ENCODE measurements around the gene RNPEPL1. TPM values are rescaled to one million over a fixed set of nuclear protein-coding genes. Genes with fewer than 3 reads are reported as not detected.
A peak's percentile ranks its signal among the peaks of the same experiment; 100 is the strongest.

The RNPEPL1 gene
- total and polyA plus RNA-seq, 3 experiments from 2014 or later: 55.6 to 101 (median 61.1) TPM

- Mint-ChIP-seq H3K36me3 (peaks cover 0 to 58% (median 2%) of the 10 kb centered on the region in 3 donors), H3K4me1 (peaks cover 28 to 40% (median 31%) of the 10 kb centered on the region in 3 donors), H3K27ac (peak overlapping the region in 2 of 8 donors; percentile 30 to 85), H3K4me3 (peak overlapping the region in 2 of 7 donors; percentile 45 to 62), H3K9me3 (no peaks in the 10 kb centered on the region), H3K27me3 (no peaks in the 10 kb centered on the region)
- Histone ChIP-seq H3K4me3 (ENCODE audit: low read length) (no peak overlapping the region), H3K4me1 (ENCODE audit: insufficient read depth, low read length) (peaks cover 35% of the 10 kb centered on the region), H3K36me3 (ENCODE audit: insufficient read depth, low read length) (peaks cover 22% of the 10 kb centered on the region), H3K27ac (ENCODE audit: low read depth, low read length) (no peak overlapping the region), H3K27me3 (ENCODE audit: insufficient read depth, low read length, poor library complexity, severe bottlenecking) (no peaks in the 10 kb centered on the region), H3K9me3 (ENCODE audit: low read length) (no peaks in the 10 kb centered on the region)
- peak in 1 of 5 donors; percentile 45 for DNase-seq
- ChIA-PET POLR2A (interaction anchor here (1.2 to 2.1 kb wide), 2 partner anchors 11 to 14 kb away, joined by 3 to 5 read pairs; partner anchors contain the start of gene CAPN10), CTCF (interaction anchor here (1.3 kb wide), 1 partner anchor 58 kb away, joined by 5 read pairs; no protein-coding TSS in a partner anchor)
These were observed 4.1 kb downstream of the RNPEPL1 start for GRCh38 chr2:240572141-240573031.

DNA sequence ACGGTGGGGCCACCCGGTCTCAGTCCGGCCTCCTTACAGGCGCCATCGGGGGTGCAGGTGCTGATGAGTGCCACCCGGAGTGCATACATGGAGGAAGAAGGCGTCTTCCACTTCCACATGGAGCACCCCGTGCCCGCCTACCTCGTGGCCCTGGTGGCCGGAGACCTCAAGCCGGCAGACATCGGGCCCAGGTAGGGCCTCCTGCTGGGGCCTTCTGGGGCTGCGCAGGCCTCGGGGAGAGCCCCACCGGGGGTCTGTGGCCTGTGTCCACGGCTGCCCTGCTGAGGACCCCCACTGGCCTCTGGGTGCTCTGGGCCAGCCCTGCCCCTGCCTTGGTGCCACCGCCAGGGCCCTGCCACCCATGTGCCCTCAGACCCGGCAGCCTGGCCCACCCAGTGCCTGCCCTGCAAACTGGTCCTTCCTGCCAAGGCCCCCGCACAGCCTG is 4.8 kb downstream of the RNPEPL1 start:
- Histone ChIP-seq H3K4me3 (ENCODE audit: low read length) (no peak overlapping the region), H3K4me1 (ENCODE audit: insufficient read depth, low read length) (peaks cover 29% of the 10 kb centered on the region), H3K36me3 (ENCODE audit: insufficient read depth, low read length) (peaks cover 22% of the 10 kb centered on the region), H3K27ac (ENCODE audit: low read depth, low read length) (no peak overlapping the region), H3K27me3 (ENCODE audit: insufficient read depth, low read length, poor library complexity, severe bottlenecking) (no peaks in the 10 kb centered on the region), H3K9me3 (ENCODE audit: low read length) (no peaks in the 10 kb centered on the region)
- no peaks in the 10 kb centered on the region for H3K9me3 Mint-ChIP-seq
- H3K27me3 Mint-ChIP-seq: no peaks in the 10 kb centered on the region
- peak overlapping the region in 2 of 8 donors; percentile 15 to 24 for H3K27ac Mint-ChIP-seq
- H3K4me1 Mint-ChIP-seq: peaks cover 24 to 34% (median 26%) of the 10 kb centered on the region in 3 donors
- peaks cover 0 to 61% (median 2%) of the 10 kb centered on the region in 3 donors for H3K36me3 Mint-ChIP-seq
- ChIA-PET CTCF (interaction anchor here (1.3 kb wide), 1 partner anchor 59 kb away, joined by 5 read pairs; no protein-coding TSS in a partner anchor), POLR2A (interaction anchor here (2.1 kb wide), 1 partner anchor 13 kb away, joined by 5 read pairs; the partner anchor contains the start of gene CAPN10)
- DNase-seq: peak in 1 of 5 donors; percentile 41
- no peak overlapping the region for H3K4me3 Mint-ChIP-seq

DNA sequence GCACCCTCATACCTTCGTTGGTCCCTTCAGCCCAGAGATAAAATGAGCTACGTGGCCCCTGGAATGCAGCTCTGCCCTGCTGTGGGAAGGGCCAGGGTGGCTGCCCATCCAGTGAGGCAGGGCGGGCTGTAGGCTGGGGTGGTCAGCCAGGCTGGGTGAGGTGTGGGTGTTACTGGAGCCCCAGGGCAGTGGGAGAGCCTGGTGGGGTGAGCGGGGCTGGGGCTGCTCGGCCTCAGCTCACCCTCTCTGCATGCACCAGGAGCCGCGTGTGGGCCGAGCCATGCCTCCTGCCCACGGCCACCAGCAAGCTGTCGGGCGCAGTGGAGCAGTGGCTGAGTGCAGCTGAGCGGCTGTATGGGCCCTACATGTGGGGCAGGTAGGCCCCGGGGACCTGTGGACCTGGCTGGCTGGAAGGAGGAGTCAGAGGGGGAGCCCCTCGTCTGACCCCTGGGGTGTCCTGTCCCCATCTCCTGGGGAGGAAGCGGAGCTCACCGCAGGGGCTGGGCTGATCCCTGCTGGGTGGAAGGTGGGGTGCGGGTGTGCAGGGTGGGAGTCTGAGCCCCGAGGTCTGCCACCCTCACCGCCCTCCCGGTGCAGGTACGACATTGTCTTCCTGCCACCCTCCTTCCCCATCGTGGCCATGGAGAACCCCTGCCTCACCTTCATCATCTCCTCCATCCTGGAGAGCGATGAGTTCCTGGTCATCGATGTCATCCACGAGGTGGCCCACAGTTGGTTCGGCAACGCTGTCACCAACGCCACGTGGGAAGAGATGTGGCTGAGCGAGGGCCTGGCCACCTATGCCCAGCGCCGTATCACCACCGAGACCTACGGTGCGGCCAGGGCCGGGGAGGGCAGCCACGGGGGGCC is 5.5 kb downstream of the RNPEPL1 start:
- POLR2A ChIA-PET: interaction anchor here (2.1 kb wide), 1 partner anchor 12 kb away, joined by 5 read pairs; the partner anchor contains the start of gene CAPN10
- Histone ChIP-seq H3K9me3 (ENCODE audit: low read length) (no peaks in the 10 kb centered on the region), H3K4me3 (ENCODE audit: low read length) (no peak overlapping the region), H3K36me3 (ENCODE audit: insufficient read depth, low read length) (peaks cover 22% of the 10 kb centered on the region), H3K27me3 (ENCODE audit: insufficient read depth, low read length, poor library complexity, severe bottlenecking) (no peaks in the 10 kb centered on the region), H3K4me1 (ENCODE audit: insufficient read depth, low read length) (peaks cover 33% of the 10 kb centered on the region), H3K27ac (ENCODE audit: low read depth, low read length) (no peak overlapping the region)
- Mint-ChIP-seq H3K4me3 (no peak overlapping the region), H3K9me3 (no peaks in the 10 kb centered on the region), H3K4me1 (peaks cover 26 to 38% (median 28%) of the 10 kb centered on the region in 3 donors), H3K27ac (no peak overlapping the region), H3K36me3 (peaks cover 0 to 66% (median 2%) of the 10 kb centered on the region in 3 donors), H3K27me3 (no peaks in the 10 kb centered on the region)
- peak in 1 of 5 donors; percentile 39 for DNase-seq
- CTCF ChIA-PET: interaction anchor here (1.3 kb wide), 1 partner anchor 60 kb away, joined by 5 read pairs; no protein-coding TSS in a partner anchor

DNA sequence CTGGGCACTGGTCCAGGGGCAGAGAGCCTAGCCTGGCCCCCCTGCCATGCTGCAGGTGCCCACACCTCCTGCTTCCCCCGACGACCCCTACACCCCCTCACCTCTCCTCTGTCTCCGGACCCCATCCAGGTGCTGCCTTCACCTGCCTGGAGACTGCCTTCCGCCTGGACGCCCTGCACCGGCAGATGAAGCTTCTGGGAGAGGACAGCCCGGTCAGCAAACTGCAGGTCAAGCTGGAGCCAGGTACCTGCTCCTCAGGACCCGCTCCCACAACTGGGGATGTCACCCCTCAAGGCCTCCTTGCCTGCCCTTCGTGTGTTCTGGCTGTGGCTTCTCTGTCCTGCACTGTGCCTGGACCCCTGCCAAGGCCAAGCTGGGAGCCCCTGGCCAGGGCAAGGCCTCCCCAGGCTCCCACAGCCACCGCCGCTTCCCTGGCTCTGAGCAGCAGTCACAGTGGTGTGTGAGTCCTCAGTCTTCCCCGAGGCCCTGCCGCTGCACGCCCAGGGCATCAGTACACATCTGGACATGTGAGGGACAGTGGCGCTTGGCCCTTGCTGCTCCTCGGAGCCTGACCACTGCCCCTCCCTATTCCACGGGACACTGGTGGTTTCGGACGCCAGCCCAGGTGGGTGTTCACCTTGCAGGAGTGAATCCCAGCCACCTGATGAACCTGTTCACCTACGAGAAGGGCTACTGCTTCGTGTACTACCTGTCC is 6.3 kb downstream of the RNPEPL1 start:
- Histone ChIP-seq H3K27ac (ENCODE audit: low read depth, low read length) (no peak overlapping the region), H3K36me3 (ENCODE audit: insufficient read depth, low read length) (peaks cover 22% of the 10 kb centered on the region), H3K9me3 (ENCODE audit: low read length) (no peaks in the 10 kb centered on the region), H3K4me1 (ENCODE audit: insufficient read depth, low read length) (peaks cover 36% of the 10 kb centered on the region), H3K4me3 (ENCODE audit: low read length) (no peak overlapping the region), H3K27me3 (ENCODE audit: insufficient read depth, low read length, poor library complexity, severe bottlenecking) (no peaks in the 10 kb centered on the region)
- ChIA-PET POLR2A (interaction anchor here (2.1 kb wide), 1 partner anchor 12 kb away, joined by 5 read pairs; the partner anchor contains the start of gene CAPN10), CTCF (interaction anchor here (1.6 kb wide), 1 partner anchor 8 kb away, joined by 3 read pairs; no protein-coding TSS in a partner anchor)
- H3K27ac Mint-ChIP-seq: no peak overlapping the region
- no peak overlapping the region for H3K4me3 Mint-ChIP-seq
- H3K4me1 Mint-ChIP-seq: peaks cover 28 to 41% (median 33%) of the 10 kb centered on the region in 3 donors
- no peaks in the 10 kb centered on the region for H3K27me3 Mint-ChIP-seq
- DNase-seq: peak in 1 of 5 donors; percentile 41
- H3K9me3 Mint-ChIP-seq: no peaks in the 10 kb centered on the region
- peaks cover 0 to 65% (median 2%) of the 10 kb centered on the region in 3 donors for H3K36me3 Mint-ChIP-seq

DNA sequence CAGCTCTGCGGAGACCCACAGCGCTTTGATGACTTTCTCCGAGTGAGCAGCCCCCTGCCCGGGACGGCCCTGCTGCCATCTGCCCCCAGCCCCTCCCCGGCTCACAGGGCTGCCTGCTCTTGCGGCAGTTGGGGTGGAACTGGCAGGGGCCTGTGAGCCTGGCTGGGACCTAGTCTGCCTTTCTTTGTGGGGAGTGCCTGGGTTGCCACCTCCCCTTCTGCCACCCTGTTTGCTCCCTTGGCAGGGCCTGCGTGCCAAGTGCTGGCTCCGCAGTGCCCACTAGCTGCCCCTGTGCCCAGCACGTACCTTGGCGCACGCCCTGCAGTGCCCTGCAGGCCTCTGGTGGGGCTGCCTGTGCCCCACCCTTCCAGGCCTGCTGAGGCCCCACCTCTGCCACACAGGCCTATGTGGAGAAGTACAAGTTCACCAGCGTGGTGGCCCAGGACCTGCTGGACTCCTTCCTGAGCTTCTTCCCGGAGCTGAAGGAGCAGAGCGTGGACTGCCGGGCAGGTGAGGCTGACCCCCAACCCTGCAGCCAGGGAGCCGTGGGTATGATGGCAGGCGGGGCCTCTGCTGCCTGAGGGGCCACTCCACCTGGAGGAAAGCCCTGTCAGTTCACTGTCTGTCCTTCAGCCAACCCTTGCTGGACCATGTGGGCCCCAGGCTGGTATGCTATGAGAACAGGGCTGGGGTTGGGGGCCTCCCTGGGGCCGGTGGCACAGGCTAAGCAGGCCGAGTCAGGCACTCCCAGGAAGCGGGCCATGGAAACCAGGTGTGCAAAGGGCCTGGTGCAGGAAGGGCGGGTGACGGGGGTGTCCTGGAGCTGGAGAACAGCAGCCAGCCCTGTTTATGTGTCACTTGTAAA is 7.0 kb downstream of the RNPEPL1 start:
- Histone ChIP-seq H3K9me3 (ENCODE audit: low read length) (no peaks in the 10 kb centered on the region), H3K27ac (ENCODE audit: low read depth, low read length) (no peak overlapping the region), H3K27me3 (ENCODE audit: insufficient read depth, low read length, poor library complexity, severe bottlenecking) (no peaks in the 10 kb centered on the region), H3K36me3 (ENCODE audit: insufficient read depth, low read length) (peaks cover 22% of the 10 kb centered on the region), H3K4me1 (ENCODE audit: insufficient read depth, low read length) (peaks cover 36% of the 10 kb centered on the region), H3K4me3 (ENCODE audit: low read length) (no peak overlapping the region)
- H3K27me3 Mint-ChIP-seq: no peaks in the 10 kb centered on the region
- peak overlapping the region in 2 of 8 donors; percentile 56 to 75 for H3K27ac Mint-ChIP-seq
- H3K4me1 Mint-ChIP-seq: peaks cover 29 to 41% (median 33%) of the 10 kb centered on the region in 3 donors
- no peaks in the 10 kb centered on the region for H3K9me3 Mint-ChIP-seq
- no peak for DNase-seq
- H3K36me3 Mint-ChIP-seq: peaks cover 0 to 69% (median 2%) of the 10 kb centered on the region in 3 donors
- CTCF ChIA-PET: interaction anchor here (0.6 to 1.6 kb wide), 2 partner anchors 8 to 10 kb away, joined by 3 read pairs; no protein-coding TSS in a partner anchor
- POLR2A ChIA-PET: no interaction called here
- H3K4me3 Mint-ChIP-seq: no peak overlapping the region

- Mint-ChIP-seq H3K9me3 (no peaks in the 10 kb centered on the region), H3K27ac (peak overlapping the region in 3 of 8 donors; percentile 43 to 75 (median 56)), H3K4me3 (no peak overlapping the region), H3K27me3 (no peaks in the 10 kb centered on the region), H3K36me3 (peaks cover 4 to 65% (median 6%) of the 10 kb centered on the region in 3 donors), H3K4me1 (peaks cover 26 to 40% (median 36%) of the 10 kb centered on the region in 3 donors)
- Histone ChIP-seq H3K4me3 (ENCODE audit: low read length) (no peak overlapping the region), H3K36me3 (ENCODE audit: insufficient read depth, low read length) (peaks cover 22% of the 10 kb centered on the region), H3K9me3 (ENCODE audit: low read length) (no peaks in the 10 kb centered on the region), H3K27ac (ENCODE audit: low read depth, low read length) (no peak overlapping the region), H3K4me1 (ENCODE audit: insufficient read depth, low read length) (peaks cover 31% of the 10 kb centered on the region), H3K27me3 (ENCODE audit: insufficient read depth, low read length, poor library complexity, severe bottlenecking) (no peaks in the 10 kb centered on the region)
- ChIA-PET CTCF (interaction anchor here (0.8 to 1.6 kb wide), 2 partner anchors 9 to 11 kb away, joined by 3 read pairs; no protein-coding TSS in a partner anchor), POLR2A (no interaction called here)
- DNase-seq: no peak
These were observed 7.8 kb downstream of the RNPEPL1 start for GRCh38 chr2:240576036-240576435.
